Right lobe of liver (tissue), 4 donors: ENCODE measurements around the gene SERPINB13.
"Not testable (repeated sequence)": the region's sequence is repeated elsewhere in the genome, so short reads cannot be mapped to it uniquely, and the experiment has no call there.

ENCODE experiments used
- POLR2A ChIP-seq: fragments of 450-650 bp; IDR thresholded peaks from one replicate; pipeline ENCODE4 v1.6.1; 2017; ENCODE audit warnings: antibody characterized with exemption, mild to moderate bottlenecking
- TF ChIP-seq, protein P1 (sequence below), 4 donors: fragments of 200-600 bp in 3 of 4; fragments of 450-650 bp in 1 of 4; IDR thresholded peaks; one replicate each; pipeline versions ENCODE4 v1.5.1 to v1.8.0; 2016 to 2022; ENCODE audit warnings: antibody characterized with exemption in 4 of 4, mild to moderate bottlenecking in 2 of 4
- donor health status: DM: no; HTN: no; CAD: no.
- donor health status: DM: no; HTN: no; CAD: no.
- donor health status: DM: no; HTN: yes; CAD: no.

DNA sequence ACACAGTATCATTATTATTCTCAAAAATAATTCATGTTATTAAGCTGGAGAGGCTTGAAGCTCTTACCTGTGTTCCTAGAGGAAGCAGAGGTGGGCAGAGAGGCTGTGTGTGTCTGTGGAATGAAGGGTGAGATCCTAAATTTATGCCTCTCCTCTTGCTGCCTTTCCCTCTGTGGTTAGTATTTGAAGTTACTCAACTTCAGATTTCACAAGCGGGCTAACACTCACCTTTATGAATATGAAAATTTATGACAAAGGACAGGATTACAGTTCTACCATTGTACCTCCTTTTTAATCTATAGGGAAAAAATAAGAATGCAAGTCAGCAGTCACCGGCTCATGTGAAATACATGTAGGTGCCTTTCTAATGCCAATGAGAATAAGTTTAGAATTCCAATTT, 57.0 kb downstream of the SERPINB13 start, which contains the start of gene SERPINB4:
- TF ChIP-seq, protein P1, sequence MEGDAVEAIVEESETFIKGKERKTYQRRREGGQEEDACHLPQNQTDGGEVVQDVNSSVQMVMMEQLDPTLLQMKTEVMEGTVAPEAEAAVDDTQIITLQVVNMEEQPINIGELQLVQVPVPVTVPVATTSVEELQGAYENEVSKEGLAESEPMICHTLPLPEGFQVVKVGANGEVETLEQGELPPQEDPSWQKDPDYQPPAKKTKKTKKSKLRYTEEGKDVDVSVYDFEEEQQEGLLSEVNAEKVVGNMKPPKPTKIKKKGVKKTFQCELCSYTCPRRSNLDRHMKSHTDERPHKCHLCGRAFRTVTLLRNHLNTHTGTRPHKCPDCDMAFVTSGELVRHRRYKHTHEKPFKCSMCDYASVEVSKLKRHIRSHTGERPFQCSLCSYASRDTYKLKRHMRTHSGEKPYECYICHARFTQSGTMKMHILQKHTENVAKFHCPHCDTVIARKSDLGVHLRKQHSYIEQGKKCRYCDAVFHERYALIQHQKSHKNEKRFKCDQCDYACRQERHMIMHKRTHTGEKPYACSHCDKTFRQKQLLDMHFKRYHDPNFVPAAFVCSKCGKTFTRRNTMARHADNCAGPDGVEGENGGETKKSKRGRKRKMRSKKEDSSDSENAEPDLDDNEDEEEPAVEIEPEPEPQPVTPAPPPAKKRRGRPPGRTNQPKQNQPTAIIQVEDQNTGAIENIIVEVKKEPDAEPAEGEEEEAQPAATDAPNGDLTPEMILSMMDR (IDR thresholded peaks at IDR 0.05), result not testable (repeated sequence)
- not testable (repeated sequence) for TF ChIP-seq POLR2A
